GM10248 (cell line): ENCODE results near the gene MAN2A1.
"Not testable (repeated sequence)": the region's sequence is repeated elsewhere in the genome, so short reads cannot be mapped to it uniquely, and the experiment has no call there.

Experiments
- CTCF ChIA-PET: fragments of 300-600 bp; sonication (Branson Sonifier 250); formaldehyde crosslinking; extraction: SDS; loops from one replicate; lab custom pipeline; 2021; ENCODE audit warnings: antibody characterized with exemption; lab: Yijun Ruan, JAX
- POLR2A ChIA-PET: fragments of 350-650 bp; sonication (Branson Sonifier 250); formaldehyde crosslinking; extraction: SDS; loops from one replicate; lab custom pipeline; 2020; ENCODE audit warnings: antibody characterized with exemption; lab: Yijun Ruan, JAX
- DNase-seq: peaks from one replicate; pipeline ENCODE4 v3.0.0; 2012; ENCODE audit errors: extremely low spot score
- CTCF ChIP-seq: IDR thresholded peaks from 2 replicates; pipeline ENCODE4 v1.5.1; 2012; ENCODE audit warnings: mild to moderate bottlenecking, low read depth; ENCODE audit errors: extremely low read depth, missing control alignments, control extremely low read depth

MAN2A1 gene

GRCh38 chr5:109825450-109825849 is 135.7 kb downstream of the MAN2A1 start:
- ChIA-PET POLR2A (no interaction called here), CTCF (interaction anchor here (1.0 kb wide), 1 partner anchor 9 kb away, joined by 3 read pairs; no protein-coding TSS in a partner anchor)
- DNase-seq = no peak
- TF ChIP-seq CTCF = no peak

- POLR2A ChIA-PET = no interaction called here
- no peak for DNase-seq
- CTCF ChIA-PET = no interaction called here
- no peak for TF ChIP-seq CTCF
These were observed 136.7 kb downstream of the MAN2A1 start for GRCh38 chr5:109826426-109826825.

GRCh38 chr5:109829331-109829730 is 139.6 kb downstream of the MAN2A1 start:
- ChIA-PET CTCF (interaction anchor here (2.7 kb wide), 1 partner anchor 10 kb away, joined by 8 read pairs; no protein-coding TSS in a partner anchor), POLR2A (no interaction called here)
- no peak for DNase-seq
- no peak for TF ChIP-seq CTCF

- ChIA-PET POLR2A (no interaction called here), CTCF (interaction anchor here (2.7 kb wide), 1 partner anchor 12 kb away, joined by 8 read pairs; no protein-coding TSS in a partner anchor)
- no peak for DNase-seq
- no peak for TF ChIP-seq CTCF
These were observed 141.3 kb downstream of the MAN2A1 start for GRCh38 chr5:109830955-109831502.

GRCh38 chr5:109832207-109833188 is 142.8 kb downstream of the MAN2A1 start:
- POLR2A ChIA-PET, DNase-seq, CTCF ChIA-PET: not testable (repeated sequence)

- ChIA-PET CTCF (interaction anchor here (0.9 to 1.4 kb wide), 2 partner anchors 9 to 12 kb away, joined by 3 read pairs; no protein-coding TSS in a partner anchor), POLR2A (no interaction called here)
- DNase-seq = no peak
- TF ChIP-seq CTCF = no peak
These were observed 144.2 kb downstream of the MAN2A1 start for GRCh38 chr5:109833946-109834345.
